RCC 7860 (cell line): ENCODE data around the gene TSEN2.

ENCODE experiments used
- DNase-seq: peaks from one replicate; pipeline ENCODE4 v3.0.0-alpha.2; 2015; ENCODE audit warnings: low spot score
- FAIRE-seq: peaks from 2 replicates; lab custom pipeline; 2012; peaks lifted over from hg19 to GRCh38; lab: Jason Lieb, UNC

Gene TSEN2

DNA sequence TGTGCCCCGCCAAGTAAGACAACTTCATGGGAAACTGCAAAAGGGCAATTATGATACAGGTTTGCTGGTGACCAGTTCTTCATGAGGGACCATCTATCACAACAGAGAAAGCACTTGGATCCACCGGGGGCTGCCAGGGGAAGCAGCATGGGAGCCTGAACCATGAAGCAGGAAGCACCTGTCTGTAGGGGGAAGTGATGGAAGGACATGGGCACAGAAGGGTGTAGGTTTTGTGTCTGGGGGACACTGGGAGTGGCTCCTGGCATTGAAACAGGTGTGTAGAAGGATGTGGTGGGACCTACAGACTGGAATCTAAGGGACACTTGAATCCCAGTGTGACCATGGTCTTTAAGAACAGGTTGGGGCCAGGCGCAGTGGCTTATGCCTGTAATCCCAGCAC, 95.2 kb downstream of the TSEN2 start:
- DNase-seq, result no peak
- FAIRE-seq, result no peak

DNA sequence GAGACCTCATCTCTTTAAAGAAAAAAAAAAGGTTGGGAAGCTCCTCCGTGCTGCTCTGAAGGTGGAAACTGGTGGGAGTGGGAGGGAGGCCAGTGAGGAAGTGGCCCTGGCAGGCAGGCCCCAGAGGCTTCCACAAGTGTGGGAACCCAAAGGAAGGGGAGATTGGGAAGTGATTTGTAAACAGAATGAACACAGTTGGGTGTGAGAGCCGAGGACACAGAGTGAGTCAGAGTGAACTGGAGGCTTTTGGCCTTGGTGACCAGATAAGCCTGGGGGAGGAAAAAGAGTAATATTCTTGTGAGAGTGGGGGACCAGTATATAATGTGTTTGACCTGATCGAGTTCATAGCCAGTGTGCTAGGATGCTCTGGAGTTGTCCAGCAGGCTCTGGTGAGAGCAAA, 95.6 kb downstream of the TSEN2 start:
- DNase-seq (no peak), FAIRE-seq (no peak)

DNA sequence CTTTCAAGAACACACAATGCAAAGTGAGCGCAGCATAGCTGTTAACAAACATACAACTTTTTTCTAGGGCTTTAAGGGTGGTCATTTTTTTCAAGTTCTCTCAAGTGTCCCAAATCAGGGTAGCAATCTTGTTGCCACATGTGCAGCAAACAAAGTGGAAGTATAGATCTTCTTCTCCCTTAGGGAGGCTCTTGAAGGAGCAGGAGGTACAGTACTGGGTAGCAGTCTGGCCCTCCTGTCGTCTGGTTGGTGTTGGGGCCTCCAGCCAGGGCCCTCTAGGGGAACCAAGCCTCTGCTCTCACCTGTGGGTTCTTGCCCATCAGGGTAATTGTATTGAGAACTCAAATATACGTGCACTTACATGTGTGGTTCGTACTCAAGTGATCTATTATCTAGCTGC, 98.5 kb downstream of the TSEN2 start:
- DNase-seq (no peak), FAIRE-seq (no peak)
